ENCODE measurements around the gene IFIT1.
"Not testable (repeated sequence)": the region's sequence is repeated elsewhere in the genome, so short reads cannot be mapped to it uniquely, and the experiment has no call there.

Gene IFIT1

DNA sequence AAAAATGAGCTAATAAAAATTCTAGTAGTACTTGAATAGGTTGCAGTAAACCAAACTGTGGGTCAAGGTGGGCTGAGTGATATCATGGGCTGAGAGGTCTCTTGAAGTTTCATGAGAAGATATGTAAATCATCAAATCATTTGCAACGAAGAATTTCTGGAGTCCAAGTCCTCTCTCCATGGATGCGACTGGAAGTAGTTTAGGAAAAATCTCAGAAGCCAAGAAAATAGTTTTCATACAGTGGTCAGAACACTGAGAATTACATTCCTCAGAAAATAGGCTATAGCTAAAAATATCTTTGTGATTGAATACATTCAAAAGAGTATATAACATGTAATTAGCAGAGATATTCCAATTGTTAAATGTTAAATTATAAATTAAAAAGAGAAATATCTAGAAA is 3.6 kb upstream of the IFIT1 start:
- H3K9me3 ChIP-seq = no peaks in the 10 kb centered on the region

GRCh38 chr10:89389254-89389653 is 3.2 kb upstream of the IFIT1 start:
- Histone ChIP-seq H3K27ac (no peak overlapping the region), H3K4me1 (peaks cover 0 to 25% (median 19%) of the 10 kb centered on the region in 4 donors), H3K4me3 (no peak overlapping the region), H3K9me3 (no peaks in the 10 kb centered on the region), H3K36me3 (no peaks in the 10 kb centered on the region), H3K27me3 (no peaks in the 10 kb centered on the region)
- TF ChIP-seq CTCF (IDR thresholded peaks at IDR 0.05) = peak; percentile 43 to 60
- intact Hi-C loops (cut with DNase I; ENCODE audit: low total_unique reads) = no loop called here
- DNase-seq = no peak

More for the DNA sequence above, 3.6 kb upstream of the IFIT1 start:
- H3K36me3 ChIP-seq = no peaks in the 10 kb centered on the region
- DNase-seq = no peak
- no peak overlapping the region for H3K27ac ChIP-seq
- TF ChIP-seq CTCF (IDR thresholded peaks at IDR 0.05) = no peak
- H3K4me3 ChIP-seq = no peak overlapping the region
- no peaks in the 10 kb centered on the region for H3K27me3 ChIP-seq
- intact Hi-C loops (cut with DNase I; ENCODE audit: low total_unique reads) = no loop called here
- peaks cover 0 to 20% (median 17%) of the 10 kb centered on the region in 4 donors for H3K4me1 ChIP-seq

- Histone ChIP-seq H3K36me3 (no peaks in the 10 kb centered on the region), H3K4me3 (no peak overlapping the region), H3K27me3 (no peaks in the 10 kb centered on the region), H3K4me1 (peaks cover 0 to 36% (median 24%) of the 10 kb centered on the region in 4 donors), H3K27ac (peak overlapping the region; percentile 4 to 77), H3K9me3 (no peaks in the 10 kb centered on the region)
- TF ChIP-seq CTCF (IDR thresholded peaks at IDR 0.05) = no peak
- intact Hi-C loops (cut with DNase I; ENCODE audit: low total_unique reads) = no loop called here
- no peak for DNase-seq
Observed at GRCh38 chr10:89390476-89391225, 1.8 kb upstream of the IFIT1 start.

DNA sequence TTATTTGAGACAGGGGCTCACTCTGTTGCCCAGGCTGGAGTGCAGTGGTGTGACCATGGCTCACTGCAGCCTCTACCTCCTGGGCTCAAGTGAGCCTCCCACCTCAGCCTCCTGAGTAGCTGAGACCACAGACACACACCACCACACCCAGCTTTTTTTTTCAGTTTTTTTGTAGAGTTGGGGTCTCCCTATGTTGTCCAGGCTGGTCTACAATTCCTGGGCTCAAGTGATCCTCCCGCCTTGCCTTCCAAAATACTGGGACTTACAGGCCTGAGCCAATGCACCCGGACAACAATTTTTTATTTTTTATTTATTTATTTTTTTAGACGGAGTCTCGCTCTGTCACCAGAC is 1.2 kb upstream of the IFIT1 start:
- H3K36me3 ChIP-seq; DNase-seq; H3K9me3 ChIP-seq; H3K27me3 ChIP-seq; H3K4me3 ChIP-seq; intact Hi-C loops (cut with DNase I; ENCODE audit: low total_unique reads): not testable (repeated sequence)
- Histone ChIP-seq H3K27ac (peak overlapping the region in 1 of 2 donors; percentile 77), H3K4me1 (peaks cover 0 to 36% (median 24%) of the 10 kb centered on the region in 4 donors)

GRCh38 chr10:89392974-89393373 is 551 bp downstream of the IFIT1 start:
- Histone ChIP-seq H3K27ac (peak overlapping the region; percentile 73 to 77), H3K27me3 (no peaks in the 10 kb centered on the region), H3K4me3 (peak overlapping the region; percentile 56 to 69), H3K9me3 (no peaks in the 10 kb centered on the region), H3K36me3 (no peaks in the 10 kb centered on the region), H3K4me1 (peaks cover 0 to 36% (median 24%) of the 10 kb centered on the region in 4 donors)
- intact Hi-C loops (cut with DNase I; ENCODE audit: low total_unique reads) = no loop called here
- no peak for TF ChIP-seq CTCF (IDR thresholded peaks at IDR 0.05)
- peak in 1 of 2 donors; percentile 63 for DNase-seq

GRCh38 chr10:89393898-89394297 is 1.5 kb downstream of the IFIT1 start:
- no peak for TF ChIP-seq CTCF (IDR thresholded peaks at IDR 0.05)
- peak overlapping the region in 1 of 2 donors; percentile 77 for H3K27ac ChIP-seq
- no peaks in the 10 kb centered on the region for H3K36me3 ChIP-seq
- H3K27me3 ChIP-seq = no peaks in the 10 kb centered on the region
- intact Hi-C loops (cut with DNase I; ENCODE audit: low total_unique reads) = no loop called here
- peaks cover 0 to 36% (median 24%) of the 10 kb centered on the region in 4 donors for H3K4me1 ChIP-seq
- no peaks in the 10 kb centered on the region for H3K9me3 ChIP-seq
- H3K4me3 ChIP-seq = no peak overlapping the region
- DNase-seq = no peak
